Aorta (tissue), 5 donors: ENCODE measurements around the gene SPATA32. TPM values are rescaled to one million over a fixed set of nuclear protein-coding genes. Genes with fewer than 3 reads are reported as not detected.

Experiments used
- ATAC-seq: fragments of 200-7000 bp; cut with Tn5 transposase; one replicate; pipeline ENCODE4 v1.9.1; 2022; ENCODE audit warnings: moderate library complexity; ENCODE audit not compliant: low FRiP score
- DNase-seq, 2 donors: peaks; one replicate each; pipeline ENCODE4 v3.0.0-alpha.2; 2020
- H3K27ac ChIP-seq, 2 donors: one replicate each; pipeline ENCODE4 v1.5.1; 2013; ENCODE audit warnings: low read length in 2 of 2, mild to moderate bottlenecking in 2 of 2, moderate library complexity in 2 of 2, control low read depth in 1 of 2, inconsistent platforms in 1 of 2, low read depth in 1 of 2
- H3K27me3 ChIP-seq, 2 donors: one replicate each; pipeline ENCODE4 v1.6.1; 2013; ENCODE audit warnings: control low read depth in 1 of 2, low read length in 1 of 2, mild to moderate bottlenecking in 1 of 2, moderate library complexity in 1 of 2; ENCODE audit not compliant: insufficient read depth in 2 of 2, control insufficient read depth in 1 of 2
- H3K36me3 ChIP-seq, 2 donors: one replicate each; pipeline ENCODE4 v1.6.1; 2013; ENCODE audit warnings: control low read depth in 1 of 2, low read length in 1 of 2, mild to moderate bottlenecking in 1 of 2; ENCODE audit not compliant: insufficient read depth in 2 of 2, control insufficient read depth in 1 of 2
- H3K4me1 ChIP-seq, 2 donors: one replicate each; pipeline ENCODE4 v1.6.1; 2013; ENCODE audit warnings: low read length in 2 of 2, control low read depth in 1 of 2, mild to moderate bottlenecking in 1 of 2, moderate library complexity in 1 of 2; ENCODE audit not compliant: insufficient read depth in 2 of 2, control insufficient read depth in 1 of 2
- H3K4me3 ChIP-seq, 2 donors: one replicate each; pipeline ENCODE4 v1.5.1; 2013; ENCODE audit warnings: low read length in 2 of 2, control low read depth in 1 of 2, mild to moderate bottlenecking in 1 of 2
- H3K9me3 ChIP-seq: one replicate; pipeline ENCODE4 v1.6.1; 2013; ENCODE audit warnings: mild to moderate bottlenecking, low read length; ENCODE audit not compliant: control insufficient read depth
- WGBS, 2 donors: extraction: QIAGEN DNeasy Blood & Tissue Kit; methylation state at CpG; one replicate each; pipeline ENCODE4 v1.1.7; 2013; 5-methylcytosine and 5-hydroxymethylcytosine counted together
- intact Hi-C, 2 donors: fragments of 100-400 bp; cut with DNase I; formaldehyde crosslinking; loops; one replicate each; pipeline versions ENCODE4 v1.14.2 to v1.15.0; 2022
- polyA plus RNA-seq, 2 donors: library from polyadenylated mRNA; stranded (reverse); fragments of 200-250 nt; gene quantifications; one replicate each; pipeline ENCODE4 v1.2.3, GENCODE V29; 2013
- total RNA-seq, 2 donors: library from RNA; stranded (reverse); fragmentation: NEBNext Ultra II Directional; extraction: Animal tissue kit (Norgen Biotek cat#: 25700); gene quantifications; one replicate each; pipeline ENCODE4 v1.2.1, GENCODE V29; 2021
- donor health status: healthy with polysubstance abuse.
- donor health status: Bipolar disorder and iron deficiency.
- donor health status: DM: no; HTN: no; CAD: no.
- donor health status: DM: no; HTN: no; CAD: no.
- donor health status: DM: yes; HTN: yes; CAD: no.

SPATA32 gene
- total and polyA plus RNA-seq, 4 donors = not detected

DNA sequence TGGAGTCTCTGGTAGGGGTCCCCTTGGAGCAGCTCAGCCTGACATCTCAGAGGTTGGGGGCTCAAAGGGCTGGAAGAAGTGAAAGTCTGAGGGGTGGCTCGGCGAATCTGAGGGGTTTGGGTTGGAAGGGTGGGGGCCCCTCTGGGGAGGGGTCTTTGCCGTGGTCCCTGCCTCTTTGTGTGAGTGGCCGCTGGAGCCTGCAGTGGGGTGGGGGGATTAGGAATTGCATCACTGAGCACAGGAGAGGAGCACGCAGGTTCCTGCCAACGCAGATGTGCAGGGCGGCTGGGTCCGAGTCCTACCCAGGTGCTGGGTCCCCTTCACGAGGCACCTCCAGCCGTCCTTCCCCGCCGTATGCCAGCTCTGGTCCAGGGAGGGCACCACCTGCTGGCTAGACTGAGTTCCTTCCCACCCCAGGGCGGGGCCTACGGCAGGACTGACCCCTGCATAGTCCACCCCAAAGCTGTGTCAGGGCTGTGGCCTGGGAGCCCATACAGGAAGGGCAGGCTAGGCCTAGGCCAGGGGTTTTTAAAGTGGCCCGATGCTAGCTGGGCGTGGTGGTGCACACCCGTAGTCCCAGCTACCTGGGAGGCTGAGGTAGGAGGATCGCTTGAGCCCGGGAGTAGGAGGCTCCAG, 30.3 kb downstream of the SPATA32 start:
- H3K36me3 ChIP-seq = no peaks in the 10 kb centered on the region
- no peaks in the 10 kb centered on the region for H3K9me3 ChIP-seq
- H3K4me3 ChIP-seq = no peak overlapping the region
- WGBS, 2 donors = 73 to 77% methylated on average over 19 of the region's 19 CpGs
- H3K27ac ChIP-seq = no peak overlapping the region
- intact Hi-C loops = loop anchor here in 1 of 2 donors (5.0 kb wide), 1 partner anchor 36 kb away; no protein-coding TSS in a partner anchor
- no peak for ATAC-seq
- peak in 1 of 2 donors; percentile 76 for DNase-seq
- no peaks in the 10 kb centered on the region for H3K27me3 ChIP-seq
- no peaks in the 10 kb centered on the region for H3K4me1 ChIP-seq

DNA sequence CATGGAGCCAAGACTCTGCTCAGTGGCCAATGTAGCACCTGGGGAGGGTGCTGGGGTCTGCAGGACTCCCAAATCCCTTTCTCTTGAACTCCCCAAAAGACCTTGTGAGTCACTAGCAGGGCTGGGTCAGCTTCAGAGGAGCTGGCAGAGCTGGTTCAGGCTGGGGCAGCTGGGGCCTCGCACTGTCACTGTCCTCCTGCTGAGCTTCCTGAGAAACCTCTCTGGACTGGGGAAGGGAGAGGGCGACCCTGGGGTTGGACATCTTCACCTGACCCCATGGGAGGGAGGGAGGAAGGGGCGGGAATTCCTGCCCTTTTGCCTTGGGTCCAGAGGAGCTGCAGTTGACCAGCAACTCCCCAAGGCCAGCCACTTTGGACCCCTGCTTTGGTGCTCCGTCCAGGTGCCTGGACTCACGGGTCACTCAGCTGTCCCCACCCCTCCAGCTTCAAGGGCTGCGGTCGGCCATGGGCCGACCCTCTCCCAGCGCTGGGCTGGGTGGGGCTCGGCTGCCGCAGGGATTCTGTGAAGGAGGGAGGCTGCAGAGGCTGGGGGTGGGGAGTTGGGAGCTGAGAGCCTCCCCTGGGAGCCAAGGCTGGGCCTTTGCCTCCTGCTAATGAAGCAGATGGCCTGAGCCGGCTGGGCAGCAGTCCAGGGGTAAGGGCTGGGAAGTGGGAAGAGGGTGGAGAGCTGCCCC, 31.0 kb downstream of the SPATA32 start:
- 43 to 53% methylated on average over 9 to 12 of the region's 12 CpGs for WGBS, 2 donors
- Histone ChIP-seq H3K27me3 (no peaks in the 10 kb centered on the region), H3K27ac (no peak overlapping the region), H3K4me1 (no peaks in the 10 kb centered on the region), H3K9me3 (no peaks in the 10 kb centered on the region), H3K4me3 (no peak overlapping the region), H3K36me3 (no peaks in the 10 kb centered on the region)
- ATAC-seq (no peak), DNase-seq (peak in 1 of 2 donors; percentile 74)
- intact Hi-C loops = loop anchor here in 1 of 2 donors (5.0 kb wide), 1 partner anchor 36 kb away; no protein-coding TSS in a partner anchor

DNA sequence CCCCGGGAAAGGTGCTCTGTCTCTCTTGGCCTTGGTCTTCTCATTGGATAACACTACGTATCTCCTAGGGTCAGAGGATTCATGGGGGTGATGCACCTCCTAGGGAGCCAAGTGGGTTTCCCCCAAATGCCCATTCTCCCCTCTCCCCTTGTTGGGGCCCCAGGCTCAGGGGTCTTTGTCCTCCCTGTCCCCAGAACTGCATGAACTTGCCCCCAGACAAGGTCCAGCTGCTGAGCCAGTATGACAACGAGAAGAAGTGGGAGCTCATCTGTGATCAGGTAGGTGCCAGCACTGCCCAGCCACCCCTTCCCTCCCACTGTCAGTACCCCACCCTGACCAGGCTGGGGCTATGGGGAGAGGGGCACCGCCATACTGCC, 31.5 kb downstream of the SPATA32 start:
- H3K36me3 ChIP-seq = no peaks in the 10 kb centered on the region
- H3K27ac ChIP-seq = no peak overlapping the region
- H3K27me3 ChIP-seq = no peaks in the 10 kb centered on the region
- H3K9me3 ChIP-seq = no peaks in the 10 kb centered on the region
- 89 to 91% methylated on average over 4 of the region's 4 CpGs for WGBS, 2 donors
- DNase-seq (no peak), ATAC-seq (no peak)
- no peak overlapping the region for H3K4me3 ChIP-seq
- H3K4me1 ChIP-seq = no peaks in the 10 kb centered on the region
- intact Hi-C loops = loop anchor here in 1 of 2 donors (5.0 kb wide), 1 partner anchor 37 kb away; no protein-coding TSS in a partner anchor

- no peak overlapping the region for H3K27ac ChIP-seq
These were observed 32.0 kb downstream of the SPATA32 start for GRCh38 chr17:45229681-45230409.

DNA sequence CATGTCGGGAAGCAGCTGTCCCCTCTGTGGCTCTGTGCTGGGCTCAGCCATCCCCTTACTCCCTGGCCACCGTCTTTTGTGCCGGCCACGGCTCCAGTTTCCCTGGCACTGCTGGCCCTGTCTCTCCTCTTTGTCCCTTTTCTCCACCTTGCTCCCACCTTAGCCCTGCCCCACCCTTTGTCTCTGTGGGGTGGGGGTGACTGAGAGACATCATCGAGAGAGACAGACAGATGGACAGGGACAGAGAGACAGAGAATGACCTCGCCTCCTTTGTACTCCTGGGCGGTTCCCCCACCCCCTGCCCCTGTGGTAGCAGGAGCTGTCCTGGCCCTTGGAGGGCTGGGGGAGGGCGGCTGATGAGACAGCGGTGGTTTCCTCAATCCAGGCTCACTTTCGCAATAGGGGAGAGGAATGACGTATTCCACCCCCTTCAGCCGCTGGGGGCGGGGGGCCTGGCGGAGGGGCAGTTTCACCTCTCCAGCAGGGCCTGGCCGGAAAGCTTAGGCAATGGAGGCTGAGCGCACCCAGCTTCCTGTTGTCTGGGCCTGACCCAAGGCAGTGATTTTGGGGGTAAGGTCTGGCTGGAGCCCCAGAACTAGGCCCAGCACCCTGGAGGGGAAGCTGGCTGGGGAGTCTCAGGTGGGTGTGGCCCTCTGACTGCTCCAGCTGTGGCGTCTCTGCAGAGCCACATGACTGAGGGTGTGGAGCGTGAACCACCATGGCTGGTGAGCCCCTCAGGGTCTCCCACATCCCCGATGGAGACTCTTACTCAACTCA, 32.9 kb downstream of the SPATA32 start:
- H3K27me3 ChIP-seq = no peaks in the 10 kb centered on the region
- H3K36me3 ChIP-seq = no peaks in the 10 kb centered on the region
- 86 to 91% methylated on average over 19 of the region's 19 CpGs for WGBS, 2 donors
- no peaks in the 10 kb centered on the region for H3K9me3 ChIP-seq
- H3K27ac ChIP-seq = no peak overlapping the region
- intact Hi-C loops = no loop called here
- no peak overlapping the region for H3K4me3 ChIP-seq
- peak; percentile 80 for ATAC-seq
- no peaks in the 10 kb centered on the region for H3K4me1 ChIP-seq
- peak; percentile 91 to 93 for DNase-seq

More at GRCh38 chr17:45229681-45230409, 32.0 kb downstream of the SPATA32 start:
- Histone ChIP-seq H3K9me3 (no peaks in the 10 kb centered on the region), H3K36me3 (no peaks in the 10 kb centered on the region), H3K27me3 (no peaks in the 10 kb centered on the region), H3K4me3 (no peak overlapping the region), H3K4me1 (no peaks in the 10 kb centered on the region)
- 90 to 94% methylated on average over 16 of the region's 16 CpGs for WGBS, 2 donors
- intact Hi-C loops = loop anchor here in 1 of 2 donors (5.0 kb wide), 1 partner anchor 37 kb away; no protein-coding TSS in a partner anchor
- DNase-seq = no peak
- ATAC-seq = no peak

GRCh38 chr17:45227926-45228762, 33.8 kb downstream of the SPATA32 start:
- Histone ChIP-seq H3K27ac (no peak overlapping the region), H3K36me3 (no peaks in the 10 kb centered on the region), H3K4me3 (no peak overlapping the region), H3K9me3 (no peaks in the 10 kb centered on the region), H3K27me3 (no peaks in the 10 kb centered on the region), H3K4me1 (no peaks in the 10 kb centered on the region)
- intact Hi-C loops = no loop called here
- ATAC-seq (no peak), DNase-seq (no peak)
- 74 to 76% methylated on average over 17 of the region's 17 CpGs for WGBS, 2 donors

DNA sequence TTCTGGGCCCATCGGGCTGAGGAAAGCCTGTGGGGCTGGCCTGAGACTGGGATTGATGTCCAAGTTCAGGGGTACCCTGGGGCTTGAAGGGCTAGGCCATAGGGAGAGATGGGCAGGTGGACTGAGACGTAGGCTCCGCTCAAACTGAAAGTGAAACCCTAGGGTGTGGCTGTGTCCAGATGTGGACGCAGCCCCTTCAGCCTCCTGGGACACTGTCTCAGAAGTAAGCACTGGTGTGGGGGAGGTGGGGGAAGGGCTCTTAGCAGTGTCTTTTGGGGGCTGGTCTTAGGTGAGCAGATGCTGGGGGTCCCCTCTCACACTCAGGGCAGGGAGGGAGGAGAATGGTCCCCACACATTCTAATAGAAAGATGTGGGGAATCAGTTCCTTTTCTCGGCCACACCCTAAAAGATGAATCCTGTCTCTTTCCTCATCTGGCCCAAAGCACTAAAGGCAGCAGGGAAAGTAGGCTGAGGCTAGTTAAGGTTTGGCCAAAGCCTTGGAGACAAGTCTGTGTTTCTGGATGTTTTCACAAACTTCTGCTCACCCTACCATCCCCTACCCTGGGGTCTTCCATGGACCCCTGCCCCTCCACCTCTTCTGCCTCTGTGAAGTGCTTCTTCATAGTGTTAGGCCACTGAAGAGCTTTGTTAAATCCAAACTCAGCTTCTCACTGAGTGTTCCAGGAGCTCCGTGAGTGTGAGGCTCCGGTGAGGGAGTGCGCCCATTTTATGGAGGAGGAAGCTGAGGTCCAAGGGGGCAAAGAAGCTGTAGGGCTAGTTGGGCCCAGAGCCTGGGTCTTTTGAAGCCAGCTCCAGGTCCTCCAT, 34.6 kb downstream of the SPATA32 start:
- Histone ChIP-seq H3K4me3 (no peak overlapping the region), H3K4me1 (no peaks in the 10 kb centered on the region), H3K36me3 (no peaks in the 10 kb centered on the region), H3K27me3 (no peaks in the 10 kb centered on the region), H3K27ac (no peak overlapping the region), H3K9me3 (no peaks in the 10 kb centered on the region)
- 86 to 88% methylated on average over 8 of the region's 8 CpGs for WGBS, 2 donors
- intact Hi-C loops = no loop called here
- DNase-seq (no peak), ATAC-seq (no peak)
